HG03064 (cell line): ENCODE measurements around the gene PPP2R5C.
A peak's percentile ranks its signal among the peaks of the same experiment; 100 is the strongest.
"Not testable (repeated sequence)": the region's sequence is repeated elsewhere in the genome, so short reads cannot be mapped to it uniquely, and the experiment has no call there.

ENCODE experiments used
- ATAC-seq: cut with Tn5 transposase; IDR thresholded peaks from one replicate; pipeline ENCODE4 v1.9.1; 2021; ENCODE audit warnings: low read depth; ENCODE audit not compliant: unreplicated experiment

PPP2R5C gene

GRCh38 chr14:101726295-101726953 lies 35.1 kb upstream of the PPP2R5C start:
- ATAC-seq = no peak

- ATAC-seq = no peak
Measured at GRCh38 chr14:101726954-101727302, 34.6 kb upstream of the PPP2R5C start.

- ATAC-seq = no peak
Measured at GRCh38 chr14:101727611-101728366, 33.7 kb upstream of the PPP2R5C start.

- ATAC-seq = no peak
Measured at GRCh38 chr14:101728367-101728742, 33.2 kb upstream of the PPP2R5C start.

- ATAC-seq = no peak
Measured at GRCh38 chr14:101729382-101729781, 32.1 kb upstream of the PPP2R5C start.

- ATAC-seq = not testable (repeated sequence)
Measured at GRCh38 chr14:101730157-101730556, 31.4 kb upstream of the PPP2R5C start.

- ATAC-seq = no peak
Measured at GRCh38 chr14:101730626-101731186, 30.8 kb upstream of the PPP2R5C start.

- ATAC-seq = peak; percentile 82
Measured at GRCh38 chr14:101731187-101732080, 30.1 kb upstream of the PPP2R5C start.

- no peak for ATAC-seq
Measured at GRCh38 chr14:101732118-101732517, 29.4 kb upstream of the PPP2R5C start.

GRCh38 chr14:101733211-101733610 lies 28.3 kb upstream of the PPP2R5C start:
- ATAC-seq = no peak

GRCh38 chr14:101734246-101734847 lies 27.2 kb upstream of the PPP2R5C start:
- no peak for ATAC-seq

GRCh38 chr14:101735453-101735852 lies 26.1 kb upstream of the PPP2R5C start:
- ATAC-seq = no peak

GRCh38 chr14:101736071-101736470 lies 25.4 kb upstream of the PPP2R5C start:
- no peak for ATAC-seq

GRCh38 chr14:101736585-101736984 lies 24.9 kb upstream of the PPP2R5C start:
- no peak for ATAC-seq

GRCh38 chr14:101737414-101738339 lies 23.8 kb upstream of the PPP2R5C start:
- no peak for ATAC-seq

- ATAC-seq = no peak
Measured at GRCh38 chr14:101738703-101739320, 22.7 kb upstream of the PPP2R5C start.

- no peak for ATAC-seq
Measured at GRCh38 chr14:101739446-101740141, 21.9 kb upstream of the PPP2R5C start.

GRCh38 chr14:101740981-101741380 lies 20.5 kb upstream of the PPP2R5C start:
- ATAC-seq = no peak
